Brain pericyte (primary cell): ENCODE measurements around the gene CDK14.
A peak's percentile ranks its signal among the peaks of the same experiment; 100 is the strongest.
"Not testable (repeated sequence)": the region's sequence is repeated elsewhere in the genome, so short reads cannot be mapped to it uniquely, and the experiment has no call there.

Experiments
- DNase-seq: peaks from one replicate; pipeline ENCODE4 v3.0.0-alpha.2; 2012; ENCODE audit warnings: low read depth, low spot score

CDK14 gene

GRCh38 chr7:90892213-90892612, 296.1 kb downstream of the CDK14 start:
- no peak for DNase-seq

GRCh38 chr7:90894122-90894521, 298.0 kb downstream of the CDK14 start:
- DNase-seq = no peak

- no peak for DNase-seq
These were observed 300.3 kb downstream of the CDK14 start for GRCh38 chr7:90896458-90896857.

GRCh38 chr7:90897961-90898469, 301.9 kb downstream of the CDK14 start:
- DNase-seq = peak; percentile 2

DNA sequence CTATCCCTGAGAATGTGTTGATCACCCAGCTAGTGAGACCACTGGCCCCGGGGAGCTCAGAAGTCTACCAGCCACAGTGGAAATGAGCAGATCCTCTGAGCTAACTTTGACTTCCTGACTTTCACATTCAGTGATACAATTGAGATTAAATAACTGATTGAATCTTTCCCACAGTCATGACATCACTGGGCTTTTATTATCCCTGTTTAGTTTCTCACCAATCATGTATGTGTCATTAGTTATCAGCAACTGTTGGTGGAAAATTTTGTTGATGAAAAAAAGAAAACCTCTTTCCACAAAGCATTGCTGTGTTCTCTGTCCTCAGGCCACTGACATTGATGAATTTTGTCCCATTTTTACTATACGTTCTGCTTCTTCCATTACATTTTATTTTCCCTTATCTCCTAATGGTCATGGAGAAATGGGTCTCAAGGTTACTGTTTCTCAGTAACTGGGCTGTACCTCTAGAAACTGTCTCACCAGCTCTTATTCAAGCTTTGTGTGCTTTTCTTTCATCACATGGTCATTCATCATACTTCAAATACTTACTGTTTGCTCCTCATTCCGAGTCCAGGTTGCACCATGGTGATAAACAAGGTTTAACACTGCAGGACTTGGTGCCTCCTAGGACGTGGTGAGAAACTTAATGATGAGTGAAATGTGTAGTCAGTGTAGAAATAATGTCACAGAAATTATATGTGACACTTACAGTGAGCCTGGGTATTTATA, 304.7 kb downstream of the CDK14 start:
- DNase-seq = no peak

DNA sequence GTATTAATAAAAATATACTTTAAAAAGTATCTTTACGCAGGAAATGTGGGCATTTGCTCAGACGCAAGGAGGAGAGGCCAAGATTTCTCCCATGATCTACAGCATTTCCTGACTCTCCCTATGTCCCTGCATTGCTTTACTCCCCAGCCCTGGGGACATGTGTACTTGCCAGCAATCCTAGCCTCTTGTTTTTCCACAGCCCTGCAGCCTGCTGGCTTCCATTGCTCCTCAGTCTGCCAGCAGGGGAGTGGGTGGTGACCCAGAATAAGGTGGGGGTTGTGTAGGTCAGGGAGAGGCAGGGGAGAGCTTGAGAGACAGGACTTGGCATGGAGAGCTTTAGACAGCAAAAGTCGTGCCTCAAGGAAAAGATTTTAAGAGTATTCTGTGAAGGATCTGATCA, 307.7 kb downstream of the CDK14 start:
- no peak for DNase-seq

GRCh38 chr7:90910136-90910535, 314.0 kb downstream of the CDK14 start:
- no peak for DNase-seq

GRCh38 chr7:90916319-90916718, 320.2 kb downstream of the CDK14 start:
- no peak for DNase-seq

DNA sequence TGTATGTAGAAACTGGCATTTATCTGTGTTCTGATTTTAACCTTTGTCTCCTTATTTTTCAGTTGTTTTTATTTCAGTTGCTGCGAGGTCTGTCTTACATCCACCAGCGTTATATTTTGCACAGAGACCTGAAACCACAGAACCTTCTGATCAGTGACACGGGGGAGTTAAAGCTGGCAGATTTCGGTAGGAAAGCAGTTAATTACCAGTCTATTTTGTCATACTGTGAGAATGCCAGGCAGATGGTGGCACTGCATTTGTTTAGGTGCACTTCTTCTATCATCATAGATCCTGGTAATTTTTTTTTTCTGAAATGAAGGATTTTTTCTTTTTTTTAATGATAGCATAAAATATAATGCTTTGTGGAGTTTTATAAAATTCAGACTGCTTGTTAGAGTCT, 321.4 kb downstream of the CDK14 start:
- DNase-seq = no peak

DNA sequence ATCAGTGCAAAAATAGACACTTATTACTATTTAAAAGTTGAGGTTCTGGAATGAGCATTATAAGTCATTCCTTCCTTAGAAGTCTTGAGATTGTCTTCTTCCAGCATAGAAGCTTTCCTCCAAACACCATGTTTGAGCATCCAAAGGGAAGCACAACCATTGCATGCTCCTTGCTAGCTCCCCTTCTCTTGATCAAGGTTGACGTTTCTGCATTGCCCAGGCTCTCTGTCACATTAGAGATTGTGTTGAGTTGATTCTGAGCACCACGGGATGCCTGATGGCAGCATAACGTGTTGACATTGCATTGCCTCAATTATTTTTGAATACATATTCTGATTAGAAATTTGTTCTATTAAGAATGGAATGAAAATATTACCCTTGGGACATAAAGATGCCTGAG, 322.2 kb downstream of the CDK14 start:
- no peak for DNase-seq

DNA sequence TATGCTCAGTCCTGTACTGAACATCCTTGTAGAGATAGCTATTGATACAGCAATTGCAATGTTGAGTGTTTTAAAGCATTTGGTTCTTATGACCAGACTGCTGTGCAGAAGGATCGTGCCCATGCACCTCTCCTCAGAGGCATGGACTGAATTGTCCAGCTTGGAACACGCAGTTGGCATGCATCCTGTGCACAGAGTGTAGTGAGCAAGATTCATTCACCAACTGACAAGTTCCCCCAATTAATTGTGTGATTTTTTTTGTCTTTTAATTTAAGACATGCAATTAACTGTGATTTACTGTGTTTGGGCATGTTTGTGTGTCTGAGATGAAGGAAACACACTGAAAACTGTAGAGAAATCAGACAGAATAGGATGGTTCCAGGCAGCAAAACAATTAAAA, 323.7 kb downstream of the CDK14 start:
- DNase-seq = no peak

GRCh38 chr7:90920336-90920735, 324.2 kb downstream of the CDK14 start:
- DNase-seq = no peak

DNA sequence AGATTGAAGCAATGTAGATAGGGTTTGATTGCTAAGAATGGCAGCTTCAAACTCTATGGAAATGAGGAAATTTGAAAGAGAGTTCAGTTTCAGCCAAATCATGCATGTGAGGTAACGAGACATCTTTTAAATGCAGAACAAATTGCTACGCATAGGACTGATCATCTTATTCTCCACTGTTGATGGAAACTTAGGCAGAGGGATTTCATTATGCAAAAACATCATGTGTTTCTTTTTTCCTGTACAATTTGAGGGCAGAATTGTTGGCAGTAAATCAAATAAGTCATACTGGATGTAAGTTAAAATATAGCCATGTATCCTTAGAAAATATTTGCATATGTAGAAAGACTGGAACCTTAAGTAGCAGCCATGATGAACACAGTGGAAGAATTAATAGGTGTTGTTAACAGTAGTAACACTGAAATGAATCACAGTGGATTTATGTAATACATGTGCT, 327.4 kb downstream of the CDK14 start:
- DNase-seq = no peak

DNA sequence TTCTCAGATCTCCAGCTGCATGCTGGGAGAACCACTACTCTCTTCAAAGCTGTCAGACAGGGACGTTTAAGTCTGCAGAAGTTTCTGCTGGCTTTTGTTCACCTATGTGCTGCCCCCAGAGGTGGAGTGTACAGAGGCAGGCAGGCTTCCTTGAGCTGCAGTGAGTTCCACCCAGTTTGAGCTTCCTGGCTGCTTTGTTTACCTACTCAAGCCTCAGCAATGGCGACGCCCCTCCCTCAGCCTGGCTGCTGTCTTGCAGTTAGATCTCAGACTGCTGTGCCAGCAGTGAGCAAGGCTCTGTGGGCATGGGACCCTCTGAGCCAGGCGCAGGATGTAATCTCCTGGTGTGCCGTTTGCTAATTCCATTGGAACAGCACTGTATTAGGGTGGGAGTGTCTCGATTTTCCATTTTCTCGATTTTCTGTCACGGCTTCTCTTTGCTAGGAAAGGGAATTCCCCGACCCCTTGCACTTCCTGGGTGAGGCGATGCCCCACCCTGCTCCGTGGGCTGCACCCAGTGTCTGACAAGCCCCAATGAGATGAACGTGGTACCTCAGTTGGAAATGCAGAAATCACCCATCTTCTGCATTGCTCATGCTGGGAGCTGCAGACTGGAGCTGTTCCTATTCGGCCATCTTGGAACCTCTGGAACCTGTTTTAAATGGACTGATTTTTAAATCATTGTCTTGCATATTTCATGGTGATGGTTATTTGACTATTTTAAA, 332.7 kb downstream of the CDK14 start:
- not testable (repeated sequence) for DNase-seq

DNA sequence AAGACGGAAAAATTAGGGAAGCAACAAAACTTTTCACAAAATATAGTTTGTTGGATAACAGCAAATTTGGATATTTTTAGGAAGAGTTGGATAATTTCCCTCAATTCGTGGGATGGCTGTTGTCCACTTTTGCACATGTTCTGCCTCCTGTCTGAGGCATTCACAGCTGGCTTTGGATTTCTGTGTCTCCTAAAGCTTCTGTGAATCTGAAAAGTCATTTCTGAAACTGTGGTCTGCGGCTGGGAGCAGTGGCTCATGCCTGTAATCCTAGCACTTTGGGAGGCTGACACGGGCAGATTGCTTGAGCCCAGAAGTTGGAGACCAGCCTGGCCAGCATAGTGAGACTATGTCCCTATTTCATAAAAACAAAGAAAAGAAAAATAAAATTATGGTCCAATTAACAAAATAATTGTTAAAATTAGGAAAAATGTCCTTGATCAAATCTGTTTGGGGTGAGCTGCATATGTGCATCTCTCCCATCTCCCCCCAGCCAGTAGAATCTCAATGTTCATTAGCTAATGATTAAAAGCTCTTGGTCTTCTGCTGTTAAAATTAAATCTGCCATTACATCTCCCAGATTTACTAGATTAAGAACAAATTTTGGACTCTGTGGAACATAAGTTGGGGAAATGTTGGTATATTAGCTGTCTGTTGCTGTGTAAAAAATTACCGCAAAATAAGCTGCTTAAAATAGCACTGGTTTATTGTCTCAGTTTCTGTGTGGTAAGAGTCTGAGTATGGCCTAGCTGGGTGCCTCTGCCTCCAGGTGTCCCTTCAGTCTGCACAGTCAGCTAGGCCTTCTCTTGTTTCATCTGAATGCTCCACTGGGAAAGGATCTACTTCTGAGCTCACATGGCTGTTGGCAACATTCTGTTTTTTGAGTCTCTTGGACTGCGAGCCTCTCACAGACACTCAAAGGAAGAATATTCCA, 336.1 kb downstream of the CDK14 start:
- DNase-seq = peak; percentile 22

DNA sequence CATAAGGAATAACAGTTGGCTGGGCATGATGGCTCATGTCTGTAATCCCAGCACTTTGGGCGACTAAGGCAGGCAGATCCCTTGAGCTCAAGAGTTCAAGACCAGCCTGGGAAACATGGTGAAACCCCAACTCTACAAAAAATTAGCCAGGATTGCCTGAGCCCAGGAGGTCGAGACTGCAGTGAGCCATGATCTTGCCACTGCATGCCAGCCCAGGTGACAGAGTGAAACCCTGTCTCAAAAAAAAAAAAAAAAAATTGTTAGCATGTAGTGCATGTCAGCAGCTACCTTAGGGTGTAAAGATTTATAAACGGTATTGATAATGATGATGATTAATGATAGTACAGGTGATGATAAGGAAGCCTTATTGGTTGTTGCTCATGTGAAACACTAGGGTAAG, 336.9 kb downstream of the CDK14 start:
- no peak for DNase-seq

GRCh38 chr7:90933984-90934383, 337.9 kb downstream of the CDK14 start:
- DNase-seq = no peak

DNA sequence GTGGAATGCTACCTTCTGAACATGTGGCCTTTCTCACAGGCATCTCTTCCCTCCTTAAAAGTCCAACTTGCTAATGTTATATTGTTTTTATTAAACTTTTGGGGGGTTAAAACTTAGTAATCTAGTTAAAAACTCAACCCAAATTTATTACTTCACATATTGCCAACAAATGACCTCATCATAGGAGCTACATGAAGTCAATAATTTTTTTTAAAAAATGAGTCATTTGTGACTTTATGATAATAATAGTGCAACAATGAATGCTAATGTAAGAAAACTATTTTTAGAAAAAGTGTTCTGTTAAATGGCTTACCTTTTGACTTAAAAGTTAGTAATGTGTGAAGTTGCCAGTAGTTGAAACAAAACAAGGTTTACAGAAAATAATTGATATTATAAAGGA, 342.2 kb downstream of the CDK14 start:
- DNase-seq = no peak

DNA sequence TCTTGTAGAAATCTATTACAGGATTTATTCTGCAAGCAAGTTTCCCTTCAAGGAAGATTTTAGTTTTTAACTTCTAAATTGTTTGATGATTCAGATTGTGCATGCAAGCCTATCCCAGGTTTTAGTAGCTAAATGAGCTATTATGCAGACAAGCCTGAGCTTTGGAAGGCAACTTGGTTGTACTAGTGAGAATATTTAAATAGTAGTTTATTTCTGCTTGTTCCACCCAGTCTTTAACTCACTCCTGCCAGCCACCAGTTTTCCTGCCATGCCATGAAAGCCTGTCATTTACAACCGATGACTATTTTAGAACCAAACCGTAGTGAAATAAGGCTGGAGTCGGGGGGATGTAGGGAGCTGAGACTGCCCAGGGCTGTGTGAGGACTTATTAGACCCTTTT, 343.5 kb downstream of the CDK14 start:
- no peak for DNase-seq

GRCh38 chr7:90944021-90944420, 347.9 kb downstream of the CDK14 start:
- no peak for DNase-seq

GRCh38 chr7:90945104-90945787, 349.1 kb downstream of the CDK14 start:
- no peak for DNase-seq
